ENCODE measurements around the gene HDGFL2. TPM values are rescaled to one million over a fixed set of nuclear protein-coding genes. Genes with fewer than 3 reads are reported as not detected.

The HDGFL2 gene
- total RNA-seq, 1 donor from 2014 or later: 68.8 TPM

- Mint-ChIP-seq H3K4me3 (ENCODE audit: unreplicated experiment) (no peak overlapping the region), H3K36me3 (ENCODE audit: unreplicated experiment) (peaks cover 4% of the 10 kb centered on the region), H3K9me3 (ENCODE audit: unreplicated experiment) (no peaks in the 10 kb centered on the region), H3K4me1 (ENCODE audit: unreplicated experiment) (no peaks in the 10 kb centered on the region), H3K27me3 (ENCODE audit: unreplicated experiment) (no peaks in the 10 kb centered on the region), H3K27ac (ENCODE audit: unreplicated experiment) (no peak overlapping the region)
- TF ChIP-seq, protein P1, sequence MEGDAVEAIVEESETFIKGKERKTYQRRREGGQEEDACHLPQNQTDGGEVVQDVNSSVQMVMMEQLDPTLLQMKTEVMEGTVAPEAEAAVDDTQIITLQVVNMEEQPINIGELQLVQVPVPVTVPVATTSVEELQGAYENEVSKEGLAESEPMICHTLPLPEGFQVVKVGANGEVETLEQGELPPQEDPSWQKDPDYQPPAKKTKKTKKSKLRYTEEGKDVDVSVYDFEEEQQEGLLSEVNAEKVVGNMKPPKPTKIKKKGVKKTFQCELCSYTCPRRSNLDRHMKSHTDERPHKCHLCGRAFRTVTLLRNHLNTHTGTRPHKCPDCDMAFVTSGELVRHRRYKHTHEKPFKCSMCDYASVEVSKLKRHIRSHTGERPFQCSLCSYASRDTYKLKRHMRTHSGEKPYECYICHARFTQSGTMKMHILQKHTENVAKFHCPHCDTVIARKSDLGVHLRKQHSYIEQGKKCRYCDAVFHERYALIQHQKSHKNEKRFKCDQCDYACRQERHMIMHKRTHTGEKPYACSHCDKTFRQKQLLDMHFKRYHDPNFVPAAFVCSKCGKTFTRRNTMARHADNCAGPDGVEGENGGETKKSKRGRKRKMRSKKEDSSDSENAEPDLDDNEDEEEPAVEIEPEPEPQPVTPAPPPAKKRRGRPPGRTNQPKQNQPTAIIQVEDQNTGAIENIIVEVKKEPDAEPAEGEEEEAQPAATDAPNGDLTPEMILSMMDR (IDR thresholded peaks at IDR 0.05): no peak
- DNase-seq (ENCODE audit: extremely low spot score, unreplicated experiment): peak; percentile 74
Observed at GRCh38 chr19:4499855-4500254, 27.8 kb downstream of the HDGFL2 start.

- no peaks in the 10 kb centered on the region for H3K9me3 Mint-ChIP-seq (ENCODE audit: unreplicated experiment)
- no peaks in the 10 kb centered on the region for H3K27me3 Mint-ChIP-seq (ENCODE audit: unreplicated experiment)
- TF ChIP-seq, protein P1 (IDR thresholded peaks at IDR 0.05): no peak
- no peak overlapping the region for H3K27ac Mint-ChIP-seq (ENCODE audit: unreplicated experiment)
- no peaks in the 10 kb centered on the region for H3K4me1 Mint-ChIP-seq (ENCODE audit: unreplicated experiment)
- no peak overlapping the region for H3K4me3 Mint-ChIP-seq (ENCODE audit: unreplicated experiment)
- H3K36me3 Mint-ChIP-seq (ENCODE audit: unreplicated experiment): peaks cover 9% of the 10 kb centered on the region
- DNase-seq (ENCODE audit: extremely low spot score, unreplicated experiment): peak; percentile 83
Observed at GRCh38 chr19:4500841-4501591, 28.9 kb downstream of the HDGFL2 start.

DNA sequence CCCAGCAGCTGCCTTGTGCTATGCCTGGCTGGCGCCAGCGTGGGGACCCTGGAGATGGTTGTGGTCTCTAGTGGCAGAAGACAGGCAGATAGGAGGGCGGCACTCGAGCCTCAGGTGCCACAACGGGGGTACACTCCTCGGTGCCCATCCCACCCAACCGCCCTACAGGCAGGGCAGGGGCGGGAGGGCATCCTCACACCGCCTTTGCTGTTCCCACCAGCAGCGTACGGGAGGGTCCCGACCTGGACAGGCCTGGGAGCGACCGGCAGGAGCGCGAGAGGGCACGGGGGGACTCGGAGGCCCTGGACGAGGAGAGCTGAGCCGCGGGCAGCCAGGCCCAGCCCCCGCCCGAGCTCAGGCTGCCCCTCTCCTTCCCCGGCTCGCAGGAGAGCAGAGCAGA lies 29.6 kb downstream of the HDGFL2 start:
- Mint-ChIP-seq H3K36me3 (ENCODE audit: unreplicated experiment) (peaks cover 12% of the 10 kb centered on the region), H3K4me3 (ENCODE audit: unreplicated experiment) (no peak overlapping the region), H3K27me3 (ENCODE audit: unreplicated experiment) (no peaks in the 10 kb centered on the region), H3K9me3 (ENCODE audit: unreplicated experiment) (no peaks in the 10 kb centered on the region), H3K27ac (ENCODE audit: unreplicated experiment) (no peak overlapping the region), H3K4me1 (ENCODE audit: unreplicated experiment) (peaks cover 4% of the 10 kb centered on the region)
- TF ChIP-seq, protein P1 (IDR thresholded peaks at IDR 0.05): no peak
- DNase-seq (ENCODE audit: extremely low spot score, unreplicated experiment): peak; percentile 84

- Mint-ChIP-seq H3K27ac (ENCODE audit: unreplicated experiment) (no peak overlapping the region), H3K27me3 (ENCODE audit: unreplicated experiment) (no peaks in the 10 kb centered on the region), H3K9me3 (ENCODE audit: unreplicated experiment) (no peaks in the 10 kb centered on the region), H3K4me1 (ENCODE audit: unreplicated experiment) (peaks cover 4% of the 10 kb centered on the region), H3K4me3 (ENCODE audit: unreplicated experiment) (no peak overlapping the region), H3K36me3 (ENCODE audit: unreplicated experiment) (peaks cover 12% of the 10 kb centered on the region)
- peak; percentile 83 for DNase-seq (ENCODE audit: extremely low spot score, unreplicated experiment)
- TF ChIP-seq, protein P1 (IDR thresholded peaks at IDR 0.05): no peak
Observed at GRCh38 chr19:4502282-4503131, 30.4 kb downstream of the HDGFL2 start.

Data from osteocyte (in vitro differentiated cells).